Neural cell (in vitro differentiated cells): ENCODE data around the gene SF3B5.

Experiments used
- CTCF ChIP-seq: fragments of 450-650 bp; IDR thresholded peaks from 2 replicates; pipeline ENCODE4 v1.5.1; 2014; ENCODE audit warnings: antibody characterized with exemption, mild to moderate bottlenecking, moderate library complexity; ENCODE audit not compliant: poor library complexity, severe bottlenecking
- EP300 ChIP-seq: fragments of 450-650 bp; conservative IDR thresholded peaks from 2 replicates; pipeline ENCODE4 v1.6.1; 2014; ENCODE audit warnings: antibody characterized with exemption, mild to moderate bottlenecking, moderate library complexity; ENCODE audit not compliant: poor library complexity, severe bottlenecking
- EZH2 ChIP-seq: fragments of 200-600, 300-800 bp; shearing (Covaris generic), sonication (generic); IDR thresholded peaks from 2 replicates; pipeline ENCODE4 v1.6.1; 2014; ENCODE audit warnings: antibody characterized with exemption, low read length, borderline replicate concordance, mild to moderate bottlenecking; ENCODE audit not compliant: insufficient read depth, poor library complexity, severe bottlenecking
- POLR2AphosphoS5 ChIP-seq: IDR thresholded peaks from 2 replicates; pipeline ENCODE4 v1.6.1; 2012
- REST ChIP-seq: IDR thresholded peaks from 2 replicates; pipeline ENCODE4 v1.6.1; 2012; ENCODE audit warnings: borderline replicate concordance
- TAF1 ChIP-seq: IDR thresholded peaks from 2 replicates; pipeline ENCODE4 v1.6.1; 2012; ENCODE audit warnings: low read depth

GRCh38 chr6:144123836-144124235, 28.5 kb upstream of the SF3B5 start:
- TF ChIP-seq CTCF (no peak), EZH2 (no peak), POLR2AphosphoS5 (no peak), EP300 (no peak), TAF1 (no peak), REST (no peak)
